Cardiac muscle cell (in vitro differentiated cells and primary cell): ENCODE measurements around the gene FHIT. TPM values are rescaled to one million over a fixed set of nuclear protein-coding genes. Genes with fewer than 3 reads are reported as not detected.

ENCODE experiments used
- DNase-seq, 2 donors: peaks; one replicate each; pipeline versions ENCODE4 v3.0.0 to v3.0.0-alpha.2; 2010 to 2017; ENCODE audit warnings: low read depth in 1 of 2, low spot score in 1 of 2
- H3K27ac ChIP-seq: fragments of 200-600 bp; sonication (generic); 2 replicates; pipeline ENCODE4 v1.5.1; 2016
- H3K27me3 ChIP-seq: fragments of 200-600 bp; sonication (generic); 2 replicates; pipeline ENCODE4 v1.6.0; 2016; ENCODE audit warnings: control low read depth
- H3K36me3 ChIP-seq: fragments of 200-600 bp; sonication (generic); 2 replicates; pipeline ENCODE4 v1.5.1; 2016; ENCODE audit warnings: control low read depth
- H3K4me1 ChIP-seq: fragments of 200-600 bp; sonication (generic); 2 replicates; pipeline ENCODE4 v1.8.1; 2017; ENCODE audit warnings: low read depth, mild to moderate bottlenecking, mixed run types
- H3K4me3 ChIP-seq: fragments of 200-600 bp; sonication (generic); 2 replicates; pipeline ENCODE4 v1.5.1; 2016; ENCODE audit warnings: mild to moderate bottlenecking
- H3K9me3 ChIP-seq: fragments of 200-600 bp; sonication (generic); 2 replicates; pipeline ENCODE4 v1.5.1; 2017; ENCODE audit warnings: low read depth, mild to moderate bottlenecking, control low read depth
- polyA plus RNA-seq: library from polyadenylated mRNA; unstranded; fragments of >200 nt; fragmentation: Nextera tagmentation; extraction: Ambion mirVana; gene quantifications from 2 replicates; pipeline ENCODE4 v1.2.1, GENCODE V29; 2016
- total RNA-seq: library from RNA; depleted of rRNA; stranded (reverse); fragments of >200 nt; gene quantifications from 2 replicates; pipeline ENCODE4 v1.2.3, GENCODE V29; 2016
- TF ChIP-seq, protein P1 (sequence below): IDR thresholded peaks from 2 replicates; pipeline ENCODE4 v1.5.1; 2012; ENCODE audit warnings: low read depth, mild to moderate bottlenecking, low read length

The FHIT gene
- total and polyA plus RNA-seq, 2 experiments from 2014 or later = 6.9 to 12.5 TPM

DNA sequence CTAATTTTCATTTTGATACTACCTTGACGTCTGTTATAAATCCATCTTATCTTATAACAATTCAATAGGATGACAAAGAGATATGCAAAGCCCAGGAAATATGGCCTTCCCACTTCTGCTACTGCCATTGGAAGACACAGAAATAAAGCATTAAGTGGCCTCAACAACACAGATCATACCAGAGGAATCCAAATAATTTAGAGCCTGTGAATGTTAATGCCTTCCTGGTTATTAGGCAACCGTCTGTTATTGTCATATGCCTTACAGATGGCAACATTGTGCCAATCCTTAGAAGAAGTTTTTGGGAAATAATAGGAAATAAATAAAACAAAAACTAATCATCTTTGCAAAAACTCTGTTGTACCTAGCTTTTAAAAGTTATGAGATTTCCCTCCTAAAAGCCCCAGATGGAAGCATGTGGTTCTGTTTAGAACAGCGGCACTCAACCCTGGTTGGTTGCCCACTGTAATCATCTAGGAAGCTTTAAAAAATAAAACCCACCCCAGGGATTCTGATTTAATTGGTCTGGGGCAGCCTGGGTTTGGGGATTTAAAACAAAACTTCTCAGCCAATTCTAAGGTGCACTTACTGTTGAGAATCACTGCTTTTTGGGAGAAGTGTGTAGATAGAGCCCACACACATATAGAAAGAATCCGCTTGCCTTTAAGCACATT lies 1496.7 kb downstream of the FHIT start:
- TF ChIP-seq, protein P1, sequence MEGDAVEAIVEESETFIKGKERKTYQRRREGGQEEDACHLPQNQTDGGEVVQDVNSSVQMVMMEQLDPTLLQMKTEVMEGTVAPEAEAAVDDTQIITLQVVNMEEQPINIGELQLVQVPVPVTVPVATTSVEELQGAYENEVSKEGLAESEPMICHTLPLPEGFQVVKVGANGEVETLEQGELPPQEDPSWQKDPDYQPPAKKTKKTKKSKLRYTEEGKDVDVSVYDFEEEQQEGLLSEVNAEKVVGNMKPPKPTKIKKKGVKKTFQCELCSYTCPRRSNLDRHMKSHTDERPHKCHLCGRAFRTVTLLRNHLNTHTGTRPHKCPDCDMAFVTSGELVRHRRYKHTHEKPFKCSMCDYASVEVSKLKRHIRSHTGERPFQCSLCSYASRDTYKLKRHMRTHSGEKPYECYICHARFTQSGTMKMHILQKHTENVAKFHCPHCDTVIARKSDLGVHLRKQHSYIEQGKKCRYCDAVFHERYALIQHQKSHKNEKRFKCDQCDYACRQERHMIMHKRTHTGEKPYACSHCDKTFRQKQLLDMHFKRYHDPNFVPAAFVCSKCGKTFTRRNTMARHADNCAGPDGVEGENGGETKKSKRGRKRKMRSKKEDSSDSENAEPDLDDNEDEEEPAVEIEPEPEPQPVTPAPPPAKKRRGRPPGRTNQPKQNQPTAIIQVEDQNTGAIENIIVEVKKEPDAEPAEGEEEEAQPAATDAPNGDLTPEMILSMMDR = no peak
- no peak overlapping the region for H3K27ac ChIP-seq
- H3K36me3 ChIP-seq = no peaks in the 10 kb centered on the region
- DNase-seq = no peak
- no peaks in the 10 kb centered on the region for H3K27me3 ChIP-seq
- H3K4me3 ChIP-seq = no peak overlapping the region
- no peaks in the 10 kb centered on the region for H3K9me3 ChIP-seq
- H3K4me1 ChIP-seq = no peaks in the 10 kb centered on the region

DNA sequence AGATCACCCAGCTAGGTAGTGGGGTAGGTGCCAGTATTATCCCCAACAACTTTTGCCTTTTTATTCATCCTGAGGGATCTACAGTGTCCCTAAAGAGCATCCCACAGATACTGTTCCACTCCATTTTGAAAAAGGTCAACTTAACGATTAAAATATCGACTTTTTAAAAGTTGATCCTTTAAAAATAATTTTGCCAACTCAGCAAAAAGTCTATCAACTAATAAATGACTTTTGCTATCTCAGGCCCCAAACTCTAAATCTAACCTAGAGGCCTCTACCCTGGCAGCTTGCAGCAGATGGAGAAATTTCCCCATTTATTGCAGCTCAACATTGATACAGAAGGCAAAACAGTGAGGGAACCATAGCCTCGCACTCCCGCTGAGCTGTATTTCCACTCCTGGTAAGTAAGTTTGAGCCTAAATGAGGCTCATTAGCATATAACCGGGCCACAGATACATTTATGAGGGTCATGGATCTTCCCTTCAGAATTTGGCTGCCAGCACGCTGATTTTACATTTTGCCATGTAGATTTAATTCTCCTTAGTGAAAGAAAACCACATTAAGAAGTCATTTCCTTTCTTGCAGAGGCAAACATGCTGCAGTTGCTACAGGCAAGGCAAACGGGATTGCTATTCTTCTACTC lies 1497.3 kb downstream of the FHIT start:
- TF ChIP-seq, protein P1 = no peak
- Histone ChIP-seq H3K27ac (no peak overlapping the region), H3K27me3 (no peaks in the 10 kb centered on the region), H3K4me1 (no peaks in the 10 kb centered on the region), H3K4me3 (no peak overlapping the region), H3K36me3 (no peaks in the 10 kb centered on the region), H3K9me3 (no peaks in the 10 kb centered on the region)
- no peak for DNase-seq

DNA sequence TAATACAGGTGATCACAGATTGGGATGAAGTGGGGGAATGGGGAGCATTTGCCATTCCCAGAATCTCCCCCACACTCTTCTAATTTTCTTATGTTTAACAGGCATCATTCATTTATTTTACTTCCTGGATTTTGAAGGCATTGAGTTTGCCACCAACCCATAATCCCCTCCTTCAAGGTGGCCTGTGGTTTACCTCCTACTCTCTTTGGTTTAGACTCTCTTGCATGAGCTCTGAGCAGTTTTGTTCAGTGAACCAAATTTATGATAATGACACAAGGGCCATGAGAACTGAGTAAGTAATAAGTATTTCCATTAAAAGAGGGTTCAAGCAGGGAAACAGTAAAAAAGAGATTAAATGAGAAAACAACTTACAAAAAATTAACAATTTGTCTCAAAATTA lies 1498.3 kb downstream of the FHIT start:
- Histone ChIP-seq H3K36me3 (no peaks in the 10 kb centered on the region), H3K27ac (no peak overlapping the region), H3K4me3 (no peak overlapping the region), H3K27me3 (no peaks in the 10 kb centered on the region), H3K4me1 (no peaks in the 10 kb centered on the region), H3K9me3 (no peaks in the 10 kb centered on the region)
- TF ChIP-seq, protein P1 = no peak
- DNase-seq = no peak

DNA sequence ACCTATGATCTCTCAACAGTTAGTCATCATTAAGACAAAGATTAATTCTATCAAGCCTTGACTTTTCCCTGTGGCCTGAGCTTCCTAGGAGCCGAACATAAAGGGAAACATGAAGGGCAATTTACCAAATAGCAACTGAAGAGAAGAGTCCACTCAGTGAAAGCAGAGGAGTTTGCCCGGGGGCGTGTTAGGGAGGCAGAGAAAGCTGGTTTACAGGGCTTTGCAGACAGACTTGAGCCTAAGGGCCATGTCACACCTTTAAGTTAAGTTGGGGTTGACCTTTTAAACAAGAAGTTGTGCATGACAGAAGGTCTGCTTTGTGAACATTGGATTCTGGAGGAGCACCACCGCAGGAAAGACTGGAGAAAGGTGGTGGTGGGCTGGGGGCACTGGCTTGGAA lies 1499.6 kb downstream of the FHIT start:
- Histone ChIP-seq H3K36me3 (no peaks in the 10 kb centered on the region), H3K27ac (no peak overlapping the region), H3K4me1 (no peaks in the 10 kb centered on the region), H3K9me3 (no peaks in the 10 kb centered on the region), H3K27me3 (no peaks in the 10 kb centered on the region), H3K4me3 (no peak overlapping the region)
- DNase-seq = no peak
- TF ChIP-seq, protein P1 = no peak

DNA sequence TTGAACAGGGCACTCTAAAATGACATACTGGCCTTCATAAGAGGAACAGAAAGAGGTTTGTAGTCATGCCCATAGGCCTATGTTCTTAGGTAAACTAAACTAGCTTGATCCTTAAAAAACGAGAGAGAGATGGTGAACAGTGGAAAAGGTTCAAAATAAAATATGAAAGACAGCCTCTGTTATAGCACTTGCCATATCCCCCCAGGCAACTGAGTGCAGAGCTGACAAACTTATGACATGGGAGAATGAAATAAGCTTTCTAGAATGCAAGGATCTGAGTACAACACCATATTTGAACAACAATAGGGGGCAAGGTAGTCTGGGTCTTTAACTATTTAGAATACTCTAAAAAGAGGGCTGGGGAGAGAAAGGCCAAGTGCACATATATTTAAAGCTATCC lies 1500.9 kb downstream of the FHIT start:
- Histone ChIP-seq H3K27ac (no peak overlapping the region), H3K4me3 (no peak overlapping the region), H3K9me3 (no peaks in the 10 kb centered on the region), H3K27me3 (no peaks in the 10 kb centered on the region), H3K4me1 (no peaks in the 10 kb centered on the region), H3K36me3 (no peaks in the 10 kb centered on the region)
- DNase-seq = no peak
- TF ChIP-seq, protein P1 = no peak
